PC-3 (cell line): ENCODE measurements around the gene DIP2C. TPM values are rescaled to one million over a fixed set of nuclear protein-coding genes. Genes with fewer than 3 reads are reported as not detected.

Experiments used
- ATAC-seq: fragments of 200-7000 bp; cut with Tn5 transposase; 2 replicates; pipeline ENCODE4 v1.9.1; 2020; ENCODE audit warnings: mild to moderate bottlenecking, moderate library complexity
- BruUV-seq: library from RNA; stranded (reverse); fragments of 400-500 nt; replicated peaks from 2 replicates; lab custom pipeline; 2021; lab: Mats Ljungman, UMichigan
- CTCF ChIA-PET: fragments of 300-600 bp; sonication (Branson Sonifier 250); formaldehyde crosslinking; loops from one replicate; lab custom pipeline; 2022; ENCODE audit warnings: antibody characterized with exemption; lab: Charles Lee
- POLR2A ChIA-PET: fragments of 300-600 bp; sonication (Branson Sonifier 250); formaldehyde crosslinking; loops from one replicate; lab custom pipeline; 2022; ENCODE audit warnings: antibody characterized with exemption; ENCODE audit not compliant: unreplicated experiment; lab: Charles Lee
- DNase-seq: peaks from one replicate; pipeline ENCODE4 v3.0.0-alpha.2; 2015
- H2AFZ ChIP-seq: fragments of 300-600 bp; sonication (generic); 2 replicates; pipeline ENCODE4 v1.6.0; 2016; ENCODE audit warnings: antibody characterized with exemption, low read length
- H3F3A ChIP-seq: fragments of 300-600 bp; sonication (generic); one replicate; pipeline ENCODE4 v1.6.0; 2017; ENCODE audit warnings: antibody characterized with exemption, low read length, control low read depth, mild to moderate bottlenecking; ENCODE audit not compliant: unreplicated experiment
- H3K27ac ChIP-seq: fragments of 300-600 bp; sonication (generic); 2 replicates; pipeline ENCODE4 v1.5.1; 2016; ENCODE audit warnings: mild to moderate bottlenecking, low read length
- H3K27me3 ChIP-seq: fragments of 300-600 bp; sonication (generic); 2 replicates; pipeline ENCODE4 v1.6.1; 2016; ENCODE audit warnings: low read length, mixed read lengths
- H3K36me3 ChIP-seq: fragments of 300-600 bp; sonication (generic); 2 replicates; pipeline ENCODE4 v1.6.1; 2016; ENCODE audit warnings: low read depth, mixed run types, low read length, mixed read lengths
- H3K4me1 ChIP-seq: fragments of 300-600 bp; sonication (generic); 2 replicates; pipeline ENCODE4 v1.5.1; 2016; ENCODE audit warnings: low read length; ENCODE audit not compliant: insufficient read depth
- H3K4me2 ChIP-seq: fragments of 300-600 bp; sonication (generic); 2 replicates; pipeline ENCODE4 v1.6.0; 2016; ENCODE audit warnings: low read length
- H3K4me3 ChIP-seq: fragments of 300-600 bp; sonication (generic); 2 replicates; pipeline ENCODE4 v1.5.1; 2016; ENCODE audit warnings: mild to moderate bottlenecking, low read length, mixed read lengths
- H3K79me2 ChIP-seq: fragments of 300-600 bp; sonication (generic); 2 replicates; pipeline ENCODE4 v1.6.1; 2017; ENCODE audit warnings: low read length, mixed read lengths
- H3K9ac ChIP-seq: fragments of 300-600 bp; sonication (generic); 2 replicates; pipeline ENCODE4 v1.6.0; 2016; ENCODE audit warnings: mild to moderate bottlenecking, low read length
- H3K9me2 ChIP-seq: fragments of 300-600 bp; sonication (generic); replicated peaks from 2 replicates; pipeline ENCODE4 v1.6.1; 2016; ENCODE audit warnings: mixed run types, low read length, mixed read lengths
- H3K9me3 ChIP-seq: fragments of 300-600 bp; sonication (generic); 2 replicates; pipeline ENCODE4 v1.6.1; 2016; ENCODE audit warnings: low read length, mixed read lengths
- H4K20me1 ChIP-seq: fragments of 300-600 bp; sonication (generic); 2 replicates; pipeline ENCODE4 v1.6.1; 2016; ENCODE audit warnings: low read length, mixed read lengths
- CTCF ChIP-seq: fragments of 300-600 bp; sonication (generic); conservative IDR thresholded peaks from 2 replicates; pipeline ENCODE4 v1.5.1; 2017; ENCODE audit warnings: antibody characterized with exemption, low read depth, mild to moderate bottlenecking, low read length
- EZH2 ChIP-seq: fragments of 300-600 bp; sonication (generic); IDR thresholded peaks from one replicate; pipeline ENCODE4 v1.6.1; 2017; ENCODE audit warnings: antibody characterized with exemption, mild to moderate bottlenecking, low read length; ENCODE audit not compliant: unreplicated experiment
- EZH2phosphoT487 ChIP-seq: fragments of 300-600 bp; sonication (generic); IDR thresholded peaks from 2 replicates; pipeline ENCODE4 v1.6.1; 2018; ENCODE audit warnings: mild to moderate bottlenecking, antibody characterized with exemption, low read length, borderline replicate concordance
- intact Hi-C: fragments of 100-400 bp; cut with micrococcal nuclease; formaldehyde crosslinking; loops from 2 replicates; pipeline ENCODE4 v1.9.0; 2023
- total RNA-seq: library from RNA; depleted of rRNA; stranded (reverse); fragments of >200 nt; gene quantifications from 2 replicates; pipeline ENCODE4 v1.2.3, GENCODE V29; 2014

Gene DIP2C
- total RNA-seq, 1 experiment from 2014 or later = 3.1 TPM

GRCh38 chr10:604716-605631, 84.5 kb downstream of the DIP2C start:
- ATAC-seq (no peak), DNase-seq (no peak)
- H3F3A ChIP-seq = no peaks in the 10 kb centered on the region
- no peak overlapping the region for H3K9ac ChIP-seq
- no peaks in the 10 kb centered on the region for H3K36me3 ChIP-seq
- H3K27ac ChIP-seq = no peak overlapping the region
- intact Hi-C loops = no loop called here
- BruUV-seq = no TSS peak
- no peak overlapping the region for H3K4me2 ChIP-seq
- no peaks in the 10 kb centered on the region for H3K4me1 ChIP-seq
- no peaks in the 10 kb centered on the region for H3K9me2 ChIP-seq
- H3K4me3 ChIP-seq = no peak overlapping the region
- POLR2A ChIA-PET = no interaction called here
- TF ChIP-seq EZH2 (no peak), EZH2phosphoT487 (no peak), CTCF (no peak)
- CTCF ChIA-PET = no interaction called here
- H2AFZ ChIP-seq = no peak overlapping the region
- H4K20me1 ChIP-seq = no peaks in the 10 kb centered on the region
- no peaks in the 10 kb centered on the region for H3K79me2 ChIP-seq
- H3K27me3 ChIP-seq = no peaks in the 10 kb centered on the region
- H3K9me3 ChIP-seq = no peaks in the 10 kb centered on the region

DNA sequence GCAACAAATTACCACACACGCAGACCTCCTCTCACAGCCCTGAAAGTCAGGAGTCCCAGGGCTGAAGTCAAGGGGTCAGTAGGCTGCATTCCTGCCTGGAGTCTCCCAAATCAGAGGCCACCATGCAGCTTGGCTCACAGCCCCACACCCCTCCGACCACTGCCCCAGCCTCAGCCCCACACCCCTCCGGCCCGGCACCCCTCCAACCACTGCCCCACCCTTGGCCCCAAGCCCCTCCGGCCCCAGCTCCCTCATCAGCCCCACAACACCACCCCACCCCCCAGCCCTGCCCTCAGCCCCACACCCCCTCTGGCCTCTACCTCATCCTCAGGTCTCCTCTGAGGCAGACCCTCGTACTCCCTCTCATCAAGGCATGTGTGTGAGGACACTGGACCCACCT, 85.7 kb downstream of the DIP2C start:
- H3K36me3 ChIP-seq = no peaks in the 10 kb centered on the region
- ATAC-seq = no peak
- H3K9me2 ChIP-seq = no peaks in the 10 kb centered on the region
- intact Hi-C loops = no loop called here
- H3K4me2 ChIP-seq = no peak overlapping the region
- H3K4me1 ChIP-seq = no peaks in the 10 kb centered on the region
- POLR2A ChIA-PET = no interaction called here
- CTCF ChIA-PET = no interaction called here
- no TSS peak for BruUV-seq
- H3K79me2 ChIP-seq = no peaks in the 10 kb centered on the region
- no peak for DNase-seq
- H4K20me1 ChIP-seq = no peaks in the 10 kb centered on the region
- no peak for TF ChIP-seq CTCF
- no peak for TF ChIP-seq EZH2phosphoT487
- H3K9me3 ChIP-seq = no peaks in the 10 kb centered on the region
- no peak overlapping the region for H3K9ac ChIP-seq
- H3K27ac ChIP-seq = no peak overlapping the region
- H3F3A ChIP-seq = no peaks in the 10 kb centered on the region
- no peak overlapping the region for H2AFZ ChIP-seq
- no peak overlapping the region for H3K4me3 ChIP-seq
- no peaks in the 10 kb centered on the region for H3K27me3 ChIP-seq

- H3K4me3 ChIP-seq = no peak overlapping the region
- no peaks in the 10 kb centered on the region for H3K79me2 ChIP-seq
- H3K9ac ChIP-seq = no peak overlapping the region
- H3K4me2 ChIP-seq = no peak overlapping the region
- ChIA-PET POLR2A (no interaction called here), CTCF (no interaction called here)
- H3K36me3 ChIP-seq = no peaks in the 10 kb centered on the region
- TF ChIP-seq CTCF (no peak), EZH2 (no peak), EZH2phosphoT487 (no peak)
- no peaks in the 10 kb centered on the region for H4K20me1 ChIP-seq
- H3K9me3 ChIP-seq = no peaks in the 10 kb centered on the region
- no peak overlapping the region for H3K27ac ChIP-seq
- H3K27me3 ChIP-seq = no peaks in the 10 kb centered on the region
- DNase-seq (no peak), ATAC-seq (no peak)
- no peaks in the 10 kb centered on the region for H3F3A ChIP-seq
- intact Hi-C loops = no loop called here
- H3K9me2 ChIP-seq = no peaks in the 10 kb centered on the region
- no peaks in the 10 kb centered on the region for H3K4me1 ChIP-seq
- BruUV-seq = no TSS peak
- H2AFZ ChIP-seq = no peak overlapping the region
These were observed 87.0 kb downstream of the DIP2C start for GRCh38 chr10:602391-603005.
